HL-60 (cell line): Measurements from ENCODE around the gene SPATA7.

Experiments used
- DNase-seq, 2 experiments: peaks; one replicate each; pipeline ENCODE4 v3.0.0-alpha.2; 2010 to 2020; ENCODE audit warnings: low read depth in 1 of 2, low spot score in 1 of 2
- H3K27ac ChIP-seq: fragments of 250-450 bp; sonication (Bioruptor Pico); replicated peaks from 2 replicates; pipeline ENCODE4 v1.5.1; 2020; ENCODE audit warnings: mild to moderate bottlenecking, moderate library complexity
- H3K27me3 ChIP-seq: fragments of 250-450 bp; sonication (Bioruptor Pico); 2 replicates; pipeline ENCODE4 v1.5.1; 2021; ENCODE audit warnings: mild to moderate bottlenecking, moderate library complexity; ENCODE audit not compliant: insufficient read depth, poor library complexity, severe bottlenecking
- H3K4me3 ChIP-seq: replicated peaks from 2 replicates; pipeline ENCODE4 v1.5.1; 2011; ENCODE audit warnings: mild to moderate bottlenecking, control low read depth, low read length; ENCODE audit not compliant: insufficient read depth
- CTCF ChIP-seq: IDR thresholded peaks from one replicate; pipeline ENCODE4 v1.5.1; 2011; ENCODE audit warnings: low read length, control low read depth, inconsistent platforms; ENCODE audit not compliant: insufficient read depth
- GABPA ChIP-seq: IDR thresholded peaks from 2 replicates; pipeline ENCODE4 v1.6.1; 2012; ENCODE audit warnings: low read depth
- POLR2AphosphoS5 ChIP-seq: IDR thresholded peaks from 2 replicates; pipeline ENCODE4 v1.6.1; 2012; ENCODE audit warnings: low read depth
- REST ChIP-seq: IDR thresholded peaks from 2 replicates; pipeline ENCODE4 v1.6.1; 2012; ENCODE audit warnings: low read depth; ENCODE audit not compliant: insufficient replicate concordance
- SPI1 ChIP-seq: IDR thresholded peaks from 2 replicates; pipeline ENCODE4 v1.6.1; 2012; ENCODE audit warnings: low read depth, mild to moderate bottlenecking, borderline replicate concordance

Gene SPATA7

GRCh38 chr14:88411039-88411438 is 25.6 kb downstream of the SPATA7 start:
- no peak for TF ChIP-seq POLR2AphosphoS5
- no peak for TF ChIP-seq GABPA
- no peak for TF ChIP-seq SPI1
- no peak for TF ChIP-seq REST
- no peak for TF ChIP-seq CTCF
- Histone ChIP-seq H3K27me3 (no peaks in the 10 kb centered on the region), H3K4me3 (no peak overlapping the region), H3K27ac (no peak overlapping the region)
- no peak for DNase-seq

- no peak for DNase-seq
- Histone ChIP-seq H3K4me3 (no peak overlapping the region), H3K27me3 (no peaks in the 10 kb centered on the region), H3K27ac (no peak overlapping the region)
- no peak for TF ChIP-seq REST
- TF ChIP-seq POLR2AphosphoS5, result no peak
- TF ChIP-seq GABPA, result no peak
- no peak for TF ChIP-seq SPI1
- TF ChIP-seq CTCF, result no peak
Observed at GRCh38 chr14:88417594-88417993, 32.1 kb downstream of the SPATA7 start.

GRCh38 chr14:88420187-88420586 is 34.7 kb downstream of the SPATA7 start:
- DNase-seq, result no peak
- TF ChIP-seq CTCF (no peak), POLR2AphosphoS5 (no peak)
- Histone ChIP-seq H3K27me3 (no peaks in the 10 kb centered on the region), H3K4me3 (no peak overlapping the region), H3K27ac (no peak overlapping the region)

GRCh38 chr14:88421286-88421685 is 35.8 kb downstream of the SPATA7 start:
- DNase-seq, result no peak
- Histone ChIP-seq H3K27ac (no peak overlapping the region), H3K27me3 (no peaks in the 10 kb centered on the region), H3K4me3 (no peak overlapping the region)
- TF ChIP-seq GABPA (no peak), SPI1 (no peak)
